Fibroblast of the aortic adventitia (primary cell): Measurements from ENCODE around the gene CFAP410. TPM values are rescaled to one million over a fixed set of nuclear protein-coding genes. Genes with fewer than 3 reads are reported as not detected.

Source experiments
- DNase-seq: peaks from one replicate; pipeline ENCODE4 v3.0.0-alpha.2; 2010; ENCODE audit warnings: low read depth
- H3K4me3 ChIP-seq: 2 replicates; pipeline ENCODE4 v1.5.1; 2011; ENCODE audit warnings: low read depth, mild to moderate bottlenecking, control low read depth, low read length, moderate library complexity
- total RNA-seq: library from RNA; depleted of rRNA; stranded (reverse); fragments of >200 nt; gene quantifications from 2 replicates; pipeline ENCODE4 v1.2.3, GENCODE V29; 2012; ENCODE audit warnings: low replicate concordance
- TF ChIP-seq, protein P1 (sequence below): IDR thresholded peaks from 2 replicates; pipeline ENCODE4 v1.5.1; 2011; ENCODE audit warnings: mild to moderate bottlenecking, low read length, control low read depth, inconsistent platforms; ENCODE audit not compliant: insufficient read depth

CFAP410 gene
- total RNA-seq, 1 donor: 9.4 TPM

GRCh38 chr21:44379991-44380865 is 41.0 kb upstream of the CFAP410 start:
- TF ChIP-seq, protein P1, sequence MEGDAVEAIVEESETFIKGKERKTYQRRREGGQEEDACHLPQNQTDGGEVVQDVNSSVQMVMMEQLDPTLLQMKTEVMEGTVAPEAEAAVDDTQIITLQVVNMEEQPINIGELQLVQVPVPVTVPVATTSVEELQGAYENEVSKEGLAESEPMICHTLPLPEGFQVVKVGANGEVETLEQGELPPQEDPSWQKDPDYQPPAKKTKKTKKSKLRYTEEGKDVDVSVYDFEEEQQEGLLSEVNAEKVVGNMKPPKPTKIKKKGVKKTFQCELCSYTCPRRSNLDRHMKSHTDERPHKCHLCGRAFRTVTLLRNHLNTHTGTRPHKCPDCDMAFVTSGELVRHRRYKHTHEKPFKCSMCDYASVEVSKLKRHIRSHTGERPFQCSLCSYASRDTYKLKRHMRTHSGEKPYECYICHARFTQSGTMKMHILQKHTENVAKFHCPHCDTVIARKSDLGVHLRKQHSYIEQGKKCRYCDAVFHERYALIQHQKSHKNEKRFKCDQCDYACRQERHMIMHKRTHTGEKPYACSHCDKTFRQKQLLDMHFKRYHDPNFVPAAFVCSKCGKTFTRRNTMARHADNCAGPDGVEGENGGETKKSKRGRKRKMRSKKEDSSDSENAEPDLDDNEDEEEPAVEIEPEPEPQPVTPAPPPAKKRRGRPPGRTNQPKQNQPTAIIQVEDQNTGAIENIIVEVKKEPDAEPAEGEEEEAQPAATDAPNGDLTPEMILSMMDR: no peak
- H3K4me3 ChIP-seq: no peak overlapping the region
- DNase-seq: no peak

DNA sequence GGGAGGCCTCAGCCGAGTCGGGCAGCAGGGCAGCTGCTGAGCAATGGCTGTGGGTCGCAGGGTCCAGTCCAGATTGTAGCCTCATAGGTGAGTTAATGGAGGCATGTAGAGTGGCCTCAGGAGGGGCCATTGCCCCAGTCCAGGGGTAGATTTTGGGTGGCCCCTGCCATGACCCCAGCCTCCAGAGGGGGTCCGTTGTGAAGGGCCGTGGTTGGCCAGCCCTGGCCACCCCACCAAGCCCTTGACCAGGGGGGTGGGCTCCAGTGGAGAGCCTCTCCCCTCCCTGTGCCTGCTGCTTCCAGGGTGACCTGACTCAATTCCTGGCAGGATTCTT is 40.3 kb upstream of the CFAP410 start:
- TF ChIP-seq, protein P1: no peak
- H3K4me3 ChIP-seq: no peak overlapping the region
- DNase-seq: no peak

DNA sequence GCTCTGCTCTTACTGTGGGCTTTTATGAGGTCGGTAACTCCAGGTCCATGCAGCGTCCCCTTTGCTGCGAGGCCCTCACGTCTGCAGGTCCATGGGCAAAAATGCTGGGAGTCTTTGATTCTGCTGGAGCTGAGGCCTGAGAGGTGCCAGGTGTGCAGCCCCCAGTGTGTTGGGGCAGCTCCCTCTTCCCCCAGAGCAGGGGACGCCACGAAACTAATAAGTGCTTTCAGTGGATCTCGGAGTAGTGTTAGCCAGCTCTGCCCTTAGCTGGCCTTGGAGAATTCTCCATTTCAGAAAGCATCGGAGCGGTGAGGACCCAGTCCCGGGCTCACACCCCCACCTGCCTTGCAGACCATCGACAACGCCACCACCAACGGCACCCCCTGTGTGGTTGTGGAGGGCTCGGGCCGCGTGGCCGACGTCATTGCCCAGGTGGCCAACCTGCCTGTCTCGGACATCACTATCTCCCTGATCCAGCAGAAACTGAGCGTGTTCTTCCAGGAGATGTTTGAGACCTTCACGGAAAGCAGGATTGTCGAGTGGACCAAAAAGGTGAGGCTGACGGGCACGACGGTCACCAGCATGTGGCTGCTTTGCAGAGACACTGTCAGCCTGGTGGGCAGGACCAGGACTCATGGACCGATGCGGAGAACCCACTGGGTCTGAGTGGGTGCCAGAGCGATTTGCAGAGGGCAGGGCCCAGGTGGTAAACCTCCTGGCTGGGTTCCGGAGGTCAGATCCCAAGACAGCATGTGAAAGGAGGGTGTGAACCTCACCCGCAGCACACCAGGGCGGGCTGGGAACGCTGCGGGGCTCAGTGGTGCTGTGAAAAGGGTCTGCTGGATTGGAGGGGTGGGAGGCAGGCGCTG is 39.7 kb upstream of the CFAP410 start:
- H3K4me3 ChIP-seq: no peak overlapping the region

GRCh38 chr21:44377922-44378645 is 38.9 kb upstream of the CFAP410 start:
- no peak overlapping the region for H3K4me3 ChIP-seq
- DNase-seq: no peak
- TF ChIP-seq, protein P1: no peak

More for the DNA sequence above, 39.7 kb upstream of the CFAP410 start:
- no peak for DNase-seq
- TF ChIP-seq, protein P1: no peak

- TF ChIP-seq, protein P1: no peak
- no peak for DNase-seq
- H3K4me3 ChIP-seq: no peak overlapping the region
These were observed 38.2 kb upstream of the CFAP410 start for GRCh38 chr21:44377201-44377921.

- H3K4me3 ChIP-seq: no peak overlapping the region
- no peak for DNase-seq
- TF ChIP-seq, protein P1: no peak
These were observed 37.4 kb upstream of the CFAP410 start for GRCh38 chr21:44376606-44377005.
